Measurements from ENCODE around the gene HSF2.

Gene HSF2

GRCh38 chr6:122376246-122376645 is 23.2 kb upstream of the HSF2 start:
- no peak overlapping the region for H2AFZ ChIP-seq (ENCODE audit: low read depth, low read length)
- no peak overlapping the region for H3K9ac ChIP-seq (ENCODE audit: low read depth, low read length)
- no peak overlapping the region for H3K4me3 ChIP-seq (ENCODE audit: low read depth in 1 of 2, low read length in 2 of 2)
- no peak overlapping the region for H3K4me2 ChIP-seq (ENCODE audit: insufficient read depth, low read length)
- no peak for DNase-seq
- no peak for ATAC-seq (ENCODE audit: insufficient read depth, low read depth)
- H3K27ac ChIP-seq (ENCODE audit: low read length): no peak overlapping the region
- H3K4me1 ChIP-seq (ENCODE audit: insufficient read depth, low read length): no peaks in the 10 kb centered on the region
- TF ChIP-seq, protein P1, sequence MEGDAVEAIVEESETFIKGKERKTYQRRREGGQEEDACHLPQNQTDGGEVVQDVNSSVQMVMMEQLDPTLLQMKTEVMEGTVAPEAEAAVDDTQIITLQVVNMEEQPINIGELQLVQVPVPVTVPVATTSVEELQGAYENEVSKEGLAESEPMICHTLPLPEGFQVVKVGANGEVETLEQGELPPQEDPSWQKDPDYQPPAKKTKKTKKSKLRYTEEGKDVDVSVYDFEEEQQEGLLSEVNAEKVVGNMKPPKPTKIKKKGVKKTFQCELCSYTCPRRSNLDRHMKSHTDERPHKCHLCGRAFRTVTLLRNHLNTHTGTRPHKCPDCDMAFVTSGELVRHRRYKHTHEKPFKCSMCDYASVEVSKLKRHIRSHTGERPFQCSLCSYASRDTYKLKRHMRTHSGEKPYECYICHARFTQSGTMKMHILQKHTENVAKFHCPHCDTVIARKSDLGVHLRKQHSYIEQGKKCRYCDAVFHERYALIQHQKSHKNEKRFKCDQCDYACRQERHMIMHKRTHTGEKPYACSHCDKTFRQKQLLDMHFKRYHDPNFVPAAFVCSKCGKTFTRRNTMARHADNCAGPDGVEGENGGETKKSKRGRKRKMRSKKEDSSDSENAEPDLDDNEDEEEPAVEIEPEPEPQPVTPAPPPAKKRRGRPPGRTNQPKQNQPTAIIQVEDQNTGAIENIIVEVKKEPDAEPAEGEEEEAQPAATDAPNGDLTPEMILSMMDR (IDR thresholded peaks at IDR 0.05; ENCODE audit: borderline replicate concordance, extremely low read depth, low read length, poor library complexity, severe bottlenecking): no peak
- no peak for TF ChIP-seq EZH2 (IDR thresholded peaks at IDR 0.05; ENCODE audit: borderline replicate concordance, low read depth, low read length, severe bottlenecking)
- H3K79me2 ChIP-seq (ENCODE audit: insufficient read depth, low read length): no peaks in the 10 kb centered on the region
- no peaks in the 10 kb centered on the region for H4K20me1 ChIP-seq (ENCODE audit: insufficient read depth, low read length)
- peaks cover 4% of the 10 kb centered on the region for H3K27me3 ChIP-seq (ENCODE audit: insufficient read depth, low read length, poor library complexity)
- no peaks in the 10 kb centered on the region for H3K9me3 ChIP-seq (ENCODE audit: insufficient read depth, low read length, severe bottlenecking)
- no peaks in the 10 kb centered on the region for H3K36me3 ChIP-seq (ENCODE audit: insufficient read depth, low read length)

- H3K4me3 ChIP-seq (ENCODE audit: low read depth in 1 of 2, low read length in 2 of 2): no peak overlapping the region
- DNase-seq: peak; percentile 63
- no peaks in the 10 kb centered on the region for H3K4me1 ChIP-seq (ENCODE audit: insufficient read depth, low read length)
- no peak overlapping the region for H3K9ac ChIP-seq (ENCODE audit: low read depth, low read length)
- ATAC-seq (ENCODE audit: insufficient read depth, low read depth): peak; percentile 98
- H3K27me3 ChIP-seq (ENCODE audit: insufficient read depth, low read length, poor library complexity): peaks cover 8% of the 10 kb centered on the region
- H3K36me3 ChIP-seq (ENCODE audit: insufficient read depth, low read length): no peaks in the 10 kb centered on the region
- no peaks in the 10 kb centered on the region for H3K79me2 ChIP-seq (ENCODE audit: insufficient read depth, low read length)
- no peak overlapping the region for H2AFZ ChIP-seq (ENCODE audit: low read depth, low read length)
- no peak for TF ChIP-seq EZH2 (IDR thresholded peaks at IDR 0.05; ENCODE audit: borderline replicate concordance, low read depth, low read length, severe bottlenecking)
- TF ChIP-seq, protein P1 (IDR thresholded peaks at IDR 0.05; ENCODE audit: borderline replicate concordance, extremely low read depth, low read length, poor library complexity, severe bottlenecking): peak; percentile 83
- H3K4me2 ChIP-seq (ENCODE audit: insufficient read depth, low read length): no peak overlapping the region
- no peak overlapping the region for H3K27ac ChIP-seq (ENCODE audit: low read length)
- no peaks in the 10 kb centered on the region for H4K20me1 ChIP-seq (ENCODE audit: insufficient read depth, low read length)
- H3K9me3 ChIP-seq (ENCODE audit: insufficient read depth, low read length, severe bottlenecking): no peaks in the 10 kb centered on the region
These were observed 17.8 kb upstream of the HSF2 start for GRCh38 chr6:122381494-122382265.

GRCh38 chr6:122385857-122386612 is 13.4 kb upstream of the HSF2 start:
- Histone ChIP-seq H3K79me2 (ENCODE audit: insufficient read depth, low read length) (no peaks in the 10 kb centered on the region), H3K27me3 (ENCODE audit: insufficient read depth, low read length, poor library complexity) (peaks cover 8% of the 10 kb centered on the region), H3K4me2 (ENCODE audit: insufficient read depth, low read length) (no peak overlapping the region), H4K20me1 (ENCODE audit: insufficient read depth, low read length) (no peaks in the 10 kb centered on the region), H3K9me3 (ENCODE audit: insufficient read depth, low read length, severe bottlenecking) (no peaks in the 10 kb centered on the region), H3K9ac (ENCODE audit: low read depth, low read length) (no peak overlapping the region), H3K4me3 (ENCODE audit: low read depth in 1 of 2, low read length in 2 of 2) (no peak overlapping the region), H3K36me3 (ENCODE audit: insufficient read depth, low read length) (no peaks in the 10 kb centered on the region), H3K27ac (ENCODE audit: low read length) (no peak overlapping the region), H2AFZ (ENCODE audit: low read depth, low read length) (no peak overlapping the region), H3K4me1 (ENCODE audit: insufficient read depth, low read length) (no peaks in the 10 kb centered on the region)
- DNase-seq: no peak
- no peak for ATAC-seq (ENCODE audit: insufficient read depth, low read depth)
- TF ChIP-seq EZH2 (IDR thresholded peaks at IDR 0.05; ENCODE audit: borderline replicate concordance, low read depth, low read length, severe bottlenecking): no peak
- TF ChIP-seq, protein P1 (IDR thresholded peaks at IDR 0.05; ENCODE audit: borderline replicate concordance, extremely low read depth, low read length, poor library complexity, severe bottlenecking): no peak
